GM04504 (cell line): ENCODE data around the gene ZBED1.
"Not testable (repeated sequence)": the region's sequence is repeated elsewhere in the genome, so short reads cannot be mapped to it uniquely, and the experiment has no call there.

Experiments
- DNase-seq: peaks from one replicate; pipeline ENCODE4 v3.0.0-alpha.2; 2012; ENCODE audit warnings: low read depth

The ZBED1 gene

GRCh38 chrX:2497961-2498780, 2.6 kb downstream of the ZBED1 start:
- DNase-seq, result no peak

- DNase-seq, result no peak
These were observed 5.2 kb downstream of the ZBED1 start for GRCh38 chrX:2495595-2495994.

GRCh38 chrX:2492531-2493218, 8.1 kb downstream of the ZBED1 start:
- no peak for DNase-seq

GRCh38 chrX:2490634-2491033, 10.1 kb downstream of the ZBED1 start:
- DNase-seq, result no peak

- DNase-seq, result no peak
These were observed 11.0 kb downstream of the ZBED1 start for GRCh38 chrX:2489446-2490445.

- DNase-seq, result no peak
These were observed 12.0 kb downstream of the ZBED1 start for GRCh38 chrX:2488621-2489285.

- no peak for DNase-seq
These were observed 13.4 kb downstream of the ZBED1 start for GRCh38 chrX:2487366-2487765.

- DNase-seq, result no peak
These were observed 14.2 kb downstream of the ZBED1 start for GRCh38 chrX:2486476-2487133.

- no peak for DNase-seq
These were observed 14.9 kb downstream of the ZBED1 start for GRCh38 chrX:2485789-2486345.

GRCh38 chrX:2484721-2485648, 15.8 kb downstream of the ZBED1 start:
- DNase-seq, result no peak

- DNase-seq, result no peak
These were observed 16.5 kb downstream of the ZBED1 start for GRCh38 chrX:2484256-2484655.

GRCh38 chrX:2483398-2484060, 17.2 kb downstream of the ZBED1 start:
- DNase-seq, result no peak

- DNase-seq, result not testable (repeated sequence)
These were observed 19.2 kb downstream of the ZBED1 start for GRCh38 chrX:2481597-2481996.

GRCh38 chrX:2479982-2480381, 20.8 kb downstream of the ZBED1 start:
- not testable (repeated sequence) for DNase-seq

GRCh38 chrX:2479420-2479780, 21.4 kb downstream of the ZBED1 start:
- DNase-seq, result no peak

GRCh38 chrX:2478546-2479419, 22.0 kb downstream of the ZBED1 start:
- no peak for DNase-seq

GRCh38 chrX:2477313-2477712, 23.5 kb downstream of the ZBED1 start:
- DNase-seq, result not testable (repeated sequence)
